GM21576 (cell line): ENCODE data around the gene TRPM3.

ENCODE experiments used
- ATAC-seq: cut with Tn5 transposase; IDR thresholded peaks from one replicate; pipeline ENCODE4 v1.9.1; 2021; ENCODE audit warnings: mild to moderate bottlenecking, moderate library complexity; ENCODE audit not compliant: unreplicated experiment

TRPM3 gene

DNA sequence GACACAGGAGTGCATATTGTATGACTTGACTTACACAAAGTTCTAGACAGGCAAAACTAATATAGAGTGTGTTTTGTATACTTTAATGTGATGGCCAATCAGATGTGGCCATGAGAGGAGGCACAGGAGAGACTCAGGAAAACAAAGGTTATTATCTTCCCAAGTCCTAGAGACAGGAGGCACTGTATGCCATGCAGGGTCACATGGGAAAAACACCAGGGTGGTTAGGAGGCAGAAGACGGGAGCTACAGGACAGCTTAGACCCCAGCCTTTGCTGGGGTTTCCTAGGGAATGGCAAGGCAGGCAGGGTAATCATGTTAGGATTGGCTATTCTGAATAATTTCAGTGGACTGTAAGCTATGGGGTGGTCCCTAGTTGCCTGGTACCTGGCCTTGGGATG lies 16.2 kb downstream of the TRPM3 start:
- no peak for ATAC-seq

DNA sequence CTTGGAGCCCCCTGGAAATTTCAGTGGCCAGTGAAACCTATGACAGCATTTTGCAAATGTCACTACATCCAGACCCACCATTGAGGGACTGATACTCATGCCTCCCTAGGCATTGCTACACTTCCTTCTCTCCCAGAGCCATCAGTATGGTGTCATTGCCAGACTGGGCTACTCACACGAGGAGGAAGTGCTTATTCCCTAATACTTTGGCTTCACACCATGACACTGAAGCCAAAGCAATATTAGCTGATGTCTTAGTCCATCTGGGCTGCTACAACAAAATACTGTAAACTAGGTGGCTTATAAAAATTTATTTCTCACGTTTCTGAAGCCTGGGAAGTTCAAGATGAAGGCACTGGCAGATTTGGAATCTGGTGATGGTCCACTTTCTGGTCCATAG lies 22.6 kb downstream of the TRPM3 start:
- no peak for ATAC-seq

DNA sequence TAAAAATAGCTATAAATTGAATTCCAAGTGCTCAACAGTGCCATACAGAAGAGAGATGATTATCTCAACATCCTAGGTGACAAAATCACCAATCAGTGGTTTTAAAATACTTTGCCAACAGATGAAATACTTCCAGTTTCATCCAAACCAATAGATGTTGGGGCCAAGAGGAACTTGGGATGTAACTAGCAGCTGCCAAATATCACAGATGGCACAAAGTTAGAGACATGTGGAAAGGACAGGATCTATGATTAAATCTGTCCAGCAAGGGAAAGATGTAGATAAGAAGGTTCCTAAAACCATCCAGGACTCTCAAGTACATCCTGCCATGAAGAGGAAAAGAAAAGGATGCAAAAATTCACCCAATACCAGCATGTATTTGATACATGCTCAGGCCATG lies 23.8 kb downstream of the TRPM3 start:
- ATAC-seq: no peak

DNA sequence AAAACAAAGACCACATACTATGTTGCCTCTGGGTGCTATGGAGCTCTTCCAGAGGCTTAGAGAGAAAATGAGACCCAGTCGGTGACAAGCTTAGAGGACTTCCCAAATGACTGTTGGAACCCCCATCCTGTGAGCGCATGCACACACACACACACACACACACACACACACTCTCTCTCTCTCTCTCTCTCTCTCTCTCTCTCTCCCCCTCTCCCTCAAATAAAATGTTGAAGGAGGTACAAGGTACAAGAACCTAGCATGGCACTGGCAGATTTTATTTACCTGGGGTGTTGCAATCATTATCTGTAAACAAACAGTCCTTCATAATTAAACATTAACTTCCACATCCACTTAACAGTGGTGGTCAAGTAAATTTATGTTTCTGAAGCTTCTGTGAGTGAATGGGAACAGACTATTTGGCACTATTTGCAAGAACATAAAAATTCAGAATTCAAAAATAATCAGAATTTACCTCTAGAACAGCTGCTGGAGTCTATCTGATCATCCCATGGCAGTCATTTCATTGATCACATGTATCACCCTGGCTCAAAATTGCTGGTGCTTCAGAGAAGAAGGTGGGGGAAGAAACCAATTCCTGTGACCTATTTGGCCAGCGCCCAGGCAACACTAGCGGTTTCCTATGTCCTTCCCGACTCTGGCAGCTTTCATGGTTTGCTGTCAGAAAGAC lies 24.9 kb downstream of the TRPM3 start:
- no peak for ATAC-seq

DNA sequence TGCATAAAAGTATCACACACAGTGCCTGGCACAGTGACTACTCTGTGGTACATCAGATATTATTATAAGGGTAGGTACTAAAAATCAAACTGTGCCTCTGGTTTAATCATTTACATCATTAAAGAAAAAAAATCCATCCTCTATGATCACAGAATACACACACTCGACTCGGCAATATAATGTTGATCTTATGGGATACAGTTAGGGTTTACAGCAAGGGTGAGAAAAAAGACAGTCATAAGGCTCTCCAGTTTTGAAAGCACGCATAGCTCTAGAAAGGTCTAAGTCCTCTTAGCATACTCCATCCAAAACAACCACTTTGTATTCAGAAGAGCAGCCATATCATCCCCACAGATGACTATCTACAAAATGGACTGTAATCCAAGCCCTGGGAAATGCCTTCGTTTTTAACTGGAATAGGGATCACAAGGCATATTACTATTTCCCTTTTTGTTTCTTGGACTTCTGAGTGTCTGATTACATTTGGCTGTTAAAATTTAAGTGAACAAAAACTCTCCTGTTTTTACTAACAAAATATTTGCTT lies 26.6 kb downstream of the TRPM3 start:
- no peak for ATAC-seq

DNA sequence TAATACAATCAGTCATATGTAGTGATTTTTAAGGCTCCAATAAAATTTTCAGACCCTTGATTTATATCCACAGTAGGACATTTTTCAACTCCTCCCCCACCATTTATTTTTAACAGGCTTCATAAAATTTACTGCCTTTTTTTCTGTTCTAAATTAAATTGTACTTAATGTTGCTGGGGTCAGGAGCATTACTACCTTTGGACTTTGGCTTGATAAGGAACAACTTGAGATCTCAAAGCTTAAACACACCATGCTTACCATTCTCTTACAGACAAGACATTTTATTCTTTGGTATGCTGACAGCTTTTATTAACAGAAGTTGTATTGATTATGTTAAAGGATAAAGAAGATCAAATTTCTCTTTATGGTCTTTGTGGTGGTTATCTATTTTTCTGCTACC lies 30.5 kb downstream of the TRPM3 start:
- no peak for ATAC-seq

DNA sequence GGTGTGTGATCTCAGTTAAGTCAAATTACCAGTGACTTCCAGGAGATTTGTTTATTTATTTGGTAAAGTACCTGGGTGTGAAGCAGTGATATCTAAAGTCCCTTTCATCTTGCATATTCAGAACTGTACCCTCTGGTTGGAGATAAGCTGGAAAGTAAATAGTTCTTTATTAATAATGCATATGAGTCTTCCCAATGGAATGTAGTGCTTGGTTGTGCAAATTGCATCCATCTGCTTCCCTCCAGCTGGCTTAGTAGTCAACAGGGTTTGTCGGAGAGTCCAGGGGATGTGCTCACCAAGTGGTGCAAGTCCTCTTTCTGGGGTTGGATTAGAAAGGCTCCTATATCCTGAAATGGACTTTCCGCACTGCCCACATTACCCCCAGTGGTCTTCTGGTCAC lies 42.0 kb downstream of the TRPM3 start:
- no peak for ATAC-seq

DNA sequence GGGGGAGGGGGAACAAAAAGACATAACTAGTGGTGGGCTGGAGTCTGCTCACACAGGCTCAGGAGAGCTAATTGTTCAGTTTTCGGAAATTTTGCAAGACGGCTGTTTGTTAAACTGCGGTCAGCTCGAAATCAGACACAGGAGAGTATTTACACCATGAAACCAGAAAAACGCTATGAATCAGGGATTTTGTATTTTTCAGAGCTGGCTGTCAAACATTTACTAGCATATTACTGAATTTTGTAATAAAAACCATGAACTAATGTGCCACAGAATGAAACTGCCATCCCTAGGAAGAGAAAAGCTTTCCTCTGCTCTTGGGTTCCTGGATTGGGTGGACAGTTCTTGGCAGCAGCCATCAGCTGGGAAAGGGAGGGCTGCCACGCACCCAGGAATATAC lies 45.3 kb downstream of the TRPM3 start:
- ATAC-seq: no peak

DNA sequence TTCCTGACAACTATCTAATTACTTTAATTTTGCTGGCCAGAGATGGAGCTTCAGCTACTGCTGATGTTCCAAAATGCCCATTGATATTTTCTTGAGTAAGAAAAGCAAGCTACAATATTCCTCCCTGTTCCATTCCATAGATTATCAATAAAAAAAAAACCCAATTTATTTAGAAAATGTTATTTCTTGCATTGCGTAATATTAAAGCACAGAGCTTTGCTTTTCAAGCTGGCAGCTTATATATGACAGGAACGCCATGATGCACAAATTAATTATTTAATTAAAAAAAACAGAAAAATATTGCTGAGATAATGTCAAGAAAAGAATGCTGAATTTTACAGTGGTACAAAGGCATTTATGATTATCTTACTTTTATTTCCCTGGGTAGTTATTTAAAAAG lies 47.9 kb downstream of the TRPM3 start:
- no peak for ATAC-seq

DNA sequence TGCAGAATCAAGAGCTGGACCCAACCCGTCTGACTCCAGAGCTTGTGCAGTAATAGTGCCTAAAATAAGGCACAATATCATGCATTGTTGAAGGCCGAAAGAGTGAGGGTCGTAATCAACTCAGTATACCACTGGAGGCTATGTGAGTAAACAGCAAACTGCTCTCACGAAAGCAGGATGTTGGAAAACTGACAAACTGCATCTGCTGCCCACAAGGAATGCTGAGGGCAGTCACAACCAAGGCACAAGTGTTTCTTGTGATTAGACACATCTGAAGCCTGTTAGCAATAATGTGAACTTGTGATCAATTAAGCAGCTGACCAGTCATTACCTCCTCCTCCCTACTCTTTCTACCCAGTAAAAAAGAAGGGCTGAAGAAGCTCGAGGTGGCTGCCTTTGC lies 48.8 kb downstream of the TRPM3 start:
- no peak for ATAC-seq

DNA sequence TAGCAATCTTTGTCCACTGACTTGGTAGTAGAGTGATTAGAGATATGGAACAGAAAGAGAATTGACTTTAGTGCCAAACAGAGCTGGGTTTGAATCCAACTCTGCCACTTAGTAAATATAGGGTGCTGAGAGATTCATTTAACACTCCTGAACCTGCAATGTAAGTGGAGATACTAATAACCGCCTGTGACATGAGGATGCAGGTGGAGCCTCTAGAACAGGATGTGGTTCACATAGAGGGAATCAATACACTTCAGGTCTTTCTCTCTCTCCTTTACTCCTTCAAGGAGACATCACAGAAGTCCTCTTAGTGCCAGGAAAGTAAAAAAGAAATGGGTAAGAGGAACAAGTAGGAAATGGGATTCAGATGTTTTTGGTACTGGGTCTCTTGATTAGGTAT lies 49.8 kb downstream of the TRPM3 start:
- ATAC-seq: no peak

DNA sequence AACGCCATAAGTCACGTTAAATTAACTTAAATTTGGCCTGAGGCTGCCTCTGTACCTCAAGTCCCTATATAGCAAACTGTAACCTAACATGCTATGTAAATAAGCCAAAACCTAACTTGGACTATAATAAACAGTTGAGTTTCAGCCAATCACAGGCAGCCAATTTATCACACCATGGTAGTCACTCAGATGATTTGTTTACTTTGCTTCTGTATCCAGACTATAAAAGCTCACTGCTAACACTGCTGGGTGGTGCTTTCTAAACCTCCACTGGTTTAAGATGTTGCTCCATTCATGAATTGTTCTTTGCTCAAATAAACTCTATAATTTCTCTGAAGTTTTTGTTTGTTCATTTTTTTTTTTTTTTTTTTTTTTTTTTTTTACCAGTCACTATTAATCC lies 62.8 kb downstream of the TRPM3 start:
- ATAC-seq: no peak

DNA sequence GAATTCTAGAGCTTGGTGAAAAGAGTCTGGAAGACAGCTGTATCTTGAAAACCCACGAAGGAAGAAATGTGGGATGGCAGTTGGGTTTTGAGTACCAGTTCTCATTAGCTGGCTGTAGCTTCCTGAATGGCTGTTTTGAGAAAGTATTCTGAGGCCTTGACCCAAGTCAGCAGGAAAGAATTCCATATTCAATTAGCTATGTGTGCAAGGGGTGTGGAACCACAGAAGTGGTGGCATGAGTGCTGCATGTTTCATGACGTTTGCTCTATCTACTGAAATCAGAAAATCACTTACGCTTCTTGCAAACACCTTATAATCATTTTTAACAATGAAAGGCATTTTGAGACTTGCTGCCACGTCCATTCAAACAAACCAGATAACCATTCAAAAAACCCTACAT lies 69.1 kb downstream of the TRPM3 start:
- no peak for ATAC-seq

DNA sequence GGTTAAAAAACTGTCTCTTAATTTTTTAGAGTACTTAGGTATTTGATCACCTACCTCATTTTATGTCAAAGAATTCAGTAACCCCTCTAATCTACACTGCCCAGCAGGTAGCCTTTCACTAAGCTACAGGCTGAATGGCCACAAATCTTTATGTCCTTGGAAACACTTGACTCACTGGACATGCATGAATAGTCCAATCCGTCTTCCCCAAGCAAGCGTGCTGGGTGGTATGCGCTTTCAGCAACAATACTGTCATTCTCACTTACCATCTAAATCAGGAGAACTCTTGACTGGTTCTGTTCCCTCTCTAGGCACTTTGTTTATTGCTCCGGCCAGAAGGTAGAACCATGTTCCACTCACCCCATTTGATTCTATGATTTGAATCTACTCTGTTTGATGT lies 73.1 kb downstream of the TRPM3 start:
- ATAC-seq: no peak

DNA sequence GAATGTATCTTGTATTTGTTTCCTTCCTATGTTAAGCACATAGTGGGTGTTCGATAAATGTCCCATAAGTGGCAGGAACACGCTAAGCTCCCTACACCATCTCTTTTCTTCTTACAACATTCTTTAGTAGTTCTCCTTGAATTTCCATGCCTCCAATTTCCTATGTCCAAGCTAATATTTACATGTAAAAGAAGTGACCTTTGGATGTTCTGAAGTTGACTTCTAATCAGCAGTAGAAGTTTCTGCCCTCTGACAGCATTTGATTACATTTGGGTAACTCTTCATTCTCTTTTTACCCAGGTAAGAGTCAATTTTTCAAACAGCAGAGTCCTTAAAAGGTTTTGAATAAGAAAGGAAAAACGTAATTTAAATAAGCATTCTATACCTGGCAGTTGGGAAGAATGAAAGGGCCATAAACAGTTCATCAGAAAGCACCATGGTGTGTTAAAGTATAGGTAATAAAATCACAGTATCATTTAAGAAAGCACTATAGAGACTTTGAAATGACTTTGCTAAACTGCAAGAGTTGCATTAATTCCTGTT lies 78.9 kb downstream of the TRPM3 start:
- no peak for ATAC-seq

DNA sequence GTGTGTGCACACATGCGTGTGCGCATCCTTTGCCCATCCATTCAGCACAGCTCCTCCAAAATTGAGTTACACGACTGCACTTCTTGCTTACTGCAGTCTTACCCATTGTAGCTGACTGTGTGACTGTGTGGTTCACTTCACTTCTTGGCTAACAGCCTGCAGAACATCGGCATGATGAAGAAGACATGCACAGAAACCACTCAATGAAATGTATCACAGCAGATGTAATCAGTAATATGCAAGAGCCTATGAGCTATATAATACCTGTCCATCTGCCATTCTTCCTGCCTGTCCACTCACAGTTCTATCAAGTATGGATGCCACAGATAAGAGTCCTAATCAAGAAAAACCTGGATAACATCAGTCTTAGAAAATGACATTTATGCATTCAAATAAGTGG lies 83.9 kb downstream of the TRPM3 start:
- ATAC-seq: no peak

DNA sequence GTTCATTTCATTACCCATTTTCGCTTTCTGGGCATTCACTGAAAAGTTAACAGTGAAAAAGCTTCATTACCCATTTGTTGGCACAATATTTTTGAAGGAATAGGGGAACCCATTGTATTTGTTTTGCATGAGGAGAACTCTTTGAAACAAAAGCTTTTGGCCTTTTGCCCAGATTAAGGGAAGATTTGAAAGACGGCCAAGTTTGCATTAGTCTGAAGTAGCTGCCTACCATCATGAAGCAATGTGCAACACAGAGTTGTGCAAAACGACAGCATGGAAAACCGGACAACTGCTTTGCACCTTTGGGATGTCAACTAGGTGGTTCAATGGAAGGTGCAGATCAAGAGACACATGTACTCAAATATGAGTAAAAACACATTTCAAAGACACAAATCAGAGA lies 84.9 kb downstream of the TRPM3 start:
- ATAC-seq: no peak

DNA sequence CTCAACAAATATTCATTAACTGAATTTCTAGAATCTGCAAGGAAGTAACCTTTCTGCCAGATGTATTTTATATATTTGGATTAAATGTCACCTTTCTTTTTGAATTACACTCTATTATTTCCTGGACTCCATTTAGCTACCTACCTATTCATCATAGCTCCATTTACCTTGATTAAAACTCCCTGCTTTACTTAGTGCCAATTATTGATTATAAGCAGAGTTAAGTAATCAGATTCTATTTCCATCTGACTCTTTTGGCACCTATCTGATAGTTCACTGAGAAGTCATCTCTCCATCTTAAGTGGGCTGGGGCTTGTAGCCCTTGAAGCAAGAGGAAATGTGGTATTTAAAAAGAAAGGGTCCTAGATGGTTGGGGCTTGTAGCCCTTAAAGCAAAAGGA lies 88.6 kb downstream of the TRPM3 start:
- ATAC-seq: no peak

DNA sequence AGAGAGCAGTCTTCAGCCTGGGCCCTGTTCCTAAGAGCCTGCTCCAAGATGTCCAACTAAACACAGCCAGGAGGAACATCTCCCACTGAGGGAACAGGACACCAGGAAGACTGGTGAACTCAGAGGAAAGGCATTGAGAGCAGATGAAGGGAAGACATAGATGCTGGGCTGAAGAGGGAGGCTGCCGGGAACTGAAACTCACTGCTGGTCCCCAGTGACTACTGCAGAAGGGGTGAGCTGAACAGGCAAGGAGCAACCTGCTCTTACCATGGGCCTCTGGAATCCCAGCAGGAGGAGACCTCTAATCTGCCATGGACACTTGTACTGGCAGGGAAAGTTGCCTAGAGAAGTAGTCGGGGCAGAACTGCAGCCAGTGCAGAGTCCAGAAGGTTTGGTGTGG lies 95.7 kb downstream of the TRPM3 start:
- no peak for ATAC-seq

DNA sequence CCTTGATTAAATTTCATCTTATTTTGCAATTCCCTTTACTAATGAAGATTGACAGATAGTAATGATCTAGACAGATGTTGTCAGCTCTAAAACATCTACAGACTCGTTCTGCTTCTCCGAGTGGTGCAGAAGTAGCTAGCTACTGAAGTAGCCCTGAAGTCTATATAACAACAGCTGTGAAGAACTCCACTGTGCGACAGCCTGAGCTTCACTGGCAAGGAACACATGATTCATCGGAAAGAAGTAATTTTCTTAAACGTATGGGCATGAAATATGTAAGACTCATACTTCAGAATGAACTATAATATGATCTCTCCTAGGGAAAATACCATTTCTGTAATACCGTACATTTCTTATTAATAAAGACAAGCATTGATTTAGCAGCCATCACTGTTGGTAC lies 96.2 kb downstream of the TRPM3 start:
- no peak for ATAC-seq

DNA sequence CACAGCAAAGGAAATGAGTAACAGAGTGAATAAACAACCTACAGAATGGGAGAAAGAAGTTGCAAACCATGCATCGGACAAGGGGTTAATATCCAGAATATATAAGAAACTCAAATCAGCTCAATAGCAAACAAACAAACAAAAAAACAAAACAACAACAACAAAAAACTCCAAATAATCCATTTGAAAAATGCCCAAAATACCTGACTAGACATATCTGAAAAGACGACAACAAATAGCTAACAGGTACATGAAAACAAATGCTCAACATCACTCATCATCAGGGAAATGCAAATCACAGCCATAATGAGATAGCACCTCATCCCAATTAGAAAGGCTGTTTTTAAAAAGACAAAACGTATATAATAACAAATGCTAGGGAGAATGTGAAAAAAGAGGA lies 111.2 kb downstream of the TRPM3 start:
- ATAC-seq: no peak

DNA sequence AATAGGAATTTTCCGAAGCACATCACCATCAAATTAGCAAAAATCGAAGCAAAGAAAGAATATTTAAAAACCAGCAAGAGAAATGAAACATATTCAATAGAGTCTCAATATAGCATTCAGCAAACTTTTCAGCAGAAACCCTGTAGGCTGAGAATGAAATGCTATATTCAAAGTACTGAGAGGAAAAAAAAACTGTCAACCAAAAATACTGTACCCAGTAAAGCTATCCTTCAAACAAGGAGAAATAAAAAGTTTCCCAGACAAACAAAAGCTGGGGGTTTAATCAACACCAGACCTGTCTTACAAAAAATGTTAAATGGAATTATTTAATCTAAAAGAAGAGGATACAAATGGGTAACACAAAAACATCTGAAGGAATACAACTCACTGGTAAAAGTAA lies 116.0 kb downstream of the TRPM3 start:
- ATAC-seq: no peak

DNA sequence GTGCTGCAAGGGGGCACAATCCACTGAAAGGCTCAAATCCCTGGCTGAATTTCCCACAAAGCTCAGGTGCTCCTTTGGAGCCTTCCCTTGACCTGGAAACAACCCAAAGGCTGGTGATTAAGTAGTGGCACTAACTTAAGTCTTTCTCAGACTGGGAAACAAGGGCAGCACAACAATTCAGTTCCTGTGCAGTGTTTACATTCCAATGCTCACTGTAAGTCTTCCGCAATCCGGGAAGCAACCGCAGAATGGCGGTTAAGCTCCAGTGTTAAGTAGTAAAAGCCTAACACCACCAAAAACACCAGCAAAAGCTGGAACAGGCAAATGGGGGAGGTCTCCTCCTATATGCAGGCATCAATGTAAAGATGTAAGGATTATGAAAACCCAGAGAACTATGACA lies 117.2 kb downstream of the TRPM3 start:
- ATAC-seq: no peak
